ENCODE measurements around the gene HBS1L. TPM values are rescaled to one million over a fixed set of nuclear protein-coding genes. Genes with fewer than 3 reads are reported as not detected.

HBS1L gene
- total and polyA plus RNA-seq, 10 of the 15 experiments (the other 5 are each of a cell fraction or from before 2014, with no cell fraction given) = 58.7 to 142 (median 78.8) TPM

DNA sequence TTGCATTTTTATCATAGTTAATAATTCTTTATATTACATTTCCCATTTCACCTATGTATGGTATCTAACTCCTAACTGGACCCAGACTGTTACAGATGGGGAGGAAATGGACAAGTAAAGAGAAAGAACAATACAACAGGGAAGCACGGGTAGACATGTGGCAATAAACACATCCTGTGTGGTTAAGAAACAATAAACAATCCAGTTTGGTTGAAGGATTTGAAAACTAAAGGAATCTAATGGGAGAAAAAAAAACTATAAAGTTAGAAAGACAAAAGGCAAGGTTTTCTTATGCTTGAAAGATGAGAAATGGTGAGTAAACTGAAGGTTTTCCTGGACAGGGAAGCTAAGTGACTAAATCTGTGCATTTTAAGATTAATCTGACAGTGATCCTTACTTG is 69.8 kb downstream of the HBS1L start (continued):
- TF ChIP-seq POLR2AphosphoS2 (IDR thresholded peaks at IDR 0.05; ENCODE audit: low read depth, low read length) = no peak
- TF ChIP-seq SPI1 (IDR thresholded peaks at IDR 0.05; ENCODE audit: borderline replicate concordance, insufficient read depth, low read depth, low read length) = no peak
- no peak for TF ChIP-seq SIN3A (IDR thresholded peaks at IDR 0.05; ENCODE audit: low read depth, low read length)
- no peak for TF ChIP-seq YBX1 (IDR thresholded peaks at IDR 0.05)
- TF ChIP-seq, protein P1, sequence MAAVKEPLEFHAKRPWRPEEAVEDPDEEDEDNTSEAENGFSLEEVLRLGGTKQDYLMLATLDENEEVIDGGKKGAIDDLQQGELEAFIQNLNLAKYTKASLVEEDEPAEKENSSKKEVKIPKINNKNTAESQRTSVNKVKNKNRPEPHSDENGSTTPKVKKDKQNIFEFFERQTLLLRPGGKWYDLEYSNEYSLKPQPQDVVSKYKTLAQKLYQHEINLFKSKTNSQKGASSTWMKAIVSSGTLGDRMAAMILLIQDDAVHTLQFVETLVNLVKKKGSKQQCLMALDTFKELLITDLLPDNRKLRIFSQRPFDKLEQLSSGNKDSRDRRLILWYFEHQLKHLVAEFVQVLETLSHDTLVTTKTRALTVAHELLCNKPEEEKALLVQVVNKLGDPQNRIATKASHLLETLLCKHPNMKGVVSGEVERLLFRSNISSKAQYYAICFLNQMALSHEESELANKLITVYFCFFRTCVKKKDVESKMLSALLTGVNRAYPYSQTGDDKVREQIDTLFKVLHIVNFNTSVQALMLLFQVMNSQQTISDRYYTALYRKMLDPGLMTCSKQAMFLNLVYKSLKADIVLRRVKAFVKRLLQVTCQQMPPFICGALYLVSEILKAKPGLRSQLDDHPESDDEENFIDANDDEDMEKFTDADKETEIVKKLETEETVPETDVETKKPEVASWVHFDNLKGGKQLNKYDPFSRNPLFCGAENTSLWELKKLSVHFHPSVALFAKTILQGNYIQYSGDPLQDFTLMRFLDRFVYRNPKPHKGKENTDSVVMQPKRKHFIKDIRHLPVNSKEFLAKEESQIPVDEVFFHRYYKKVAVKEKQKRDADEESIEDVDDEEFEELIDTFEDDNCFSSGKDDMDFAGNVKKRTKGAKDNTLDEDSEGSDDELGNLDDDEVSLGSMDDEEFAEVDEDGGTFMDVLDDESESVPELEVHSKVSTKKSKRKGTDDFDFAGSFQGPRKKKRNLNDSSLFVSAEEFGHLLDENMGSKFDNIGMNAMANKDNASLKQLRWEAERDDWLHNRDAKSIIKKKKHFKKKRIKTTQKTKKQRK (IDR thresholded peaks at IDR 0.05; ENCODE audit: low read depth, low read length) = no peak
- TF ChIP-seq, protein P2, sequence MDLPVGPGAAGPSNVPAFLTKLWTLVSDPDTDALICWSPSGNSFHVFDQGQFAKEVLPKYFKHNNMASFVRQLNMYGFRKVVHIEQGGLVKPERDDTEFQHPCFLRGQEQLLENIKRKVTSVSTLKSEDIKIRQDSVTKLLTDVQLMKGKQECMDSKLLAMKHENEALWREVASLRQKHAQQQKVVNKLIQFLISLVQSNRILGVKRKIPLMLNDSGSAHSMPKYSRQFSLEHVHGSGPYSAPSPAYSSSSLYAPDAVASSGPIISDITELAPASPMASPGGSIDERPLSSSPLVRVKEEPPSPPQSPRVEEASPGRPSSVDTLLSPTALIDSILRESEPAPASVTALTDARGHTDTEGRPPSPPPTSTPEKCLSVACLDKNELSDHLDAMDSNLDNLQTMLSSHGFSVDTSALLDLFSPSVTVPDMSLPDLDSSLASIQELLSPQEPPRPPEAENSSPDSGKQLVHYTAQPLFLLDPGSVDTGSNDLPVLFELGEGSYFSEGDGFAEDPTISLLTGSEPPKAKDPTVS (IDR thresholded peaks at IDR 0.05; ENCODE audit: low read depth, low read length) = no peak

DNA sequence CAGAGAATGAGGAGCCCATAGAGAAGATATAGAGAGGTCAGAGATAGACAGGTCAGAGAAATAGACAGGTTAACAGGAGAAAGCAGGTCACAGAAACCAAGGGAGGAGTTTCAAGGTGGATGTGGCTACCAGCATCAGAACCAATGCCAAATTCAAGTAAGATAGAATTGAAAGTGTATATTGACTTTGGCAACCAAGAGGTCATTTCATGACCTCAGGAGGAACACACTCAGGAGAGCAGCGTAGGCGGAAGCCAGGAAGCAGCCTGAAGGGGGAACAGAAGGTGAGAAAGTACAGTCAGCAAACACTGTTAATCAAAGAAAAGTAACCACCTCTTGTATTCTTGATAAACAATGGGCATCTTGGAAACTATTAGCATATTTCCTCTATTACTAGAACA is 70.8 kb downstream of the HBS1L start:
- BruUV-seq (replicated peaks) = no TSS peak
- POLR2A ChIA-PET = no interaction called here
- no peak overlapping the region for H3K4me2 ChIP-seq (ENCODE audit: control insufficient read depth, insufficient read depth)

More for the DNA sequence above, 70.8 kb downstream of the HBS1L start:
- no peaks in the 10 kb centered on the region for H3K79me2 ChIP-seq (ENCODE audit: control insufficient read depth, insufficient read depth, low read length)
- DNase-seq (ENCODE audit: low read depth, low spot score) = no peak
- TF ChIP-seq SP1 (IDR thresholded peaks at IDR 0.05; ENCODE audit: low read depth, low read length) (no peak), SMARCA5 (IDR thresholded peaks at IDR 0.05) (no peak), POU2F2 (IDR thresholded peaks at IDR 0.05; ENCODE audit: borderline replicate concordance, low read depth, low read length) (no peak)
- ChIA-PET SMC1A (ENCODE audit: uncharacterized antibody, unreplicated experiment) (no interaction called here), RAD21 (ENCODE audit: unreplicated experiment) (no interaction called here), CTCF (interaction anchor here (1.3 kb wide), 1 partner anchor 12 kb away, joined by 3 read pairs; no protein-coding TSS in a partner anchor)
- H3K9me3 ChIP-seq (replicated peaks; ENCODE audit: control insufficient read depth, insufficient read depth, low read length) = no peaks in the 10 kb centered on the region
- no peak overlapping the region for H2AFZ ChIP-seq (ENCODE audit: control insufficient read depth, low read depth, low read length)
- in situ Hi-C loops (cut with MboI) (loop anchor here (25.0 kb wide), 1 partner anchor 453 kb away; no protein-coding TSS in a partner anchor), intact Hi-C loops (cut with micrococcal nuclease; ENCODE audit: unreplicated experiment) (no loop called here)
- no peaks in the 10 kb centered on the region for H3K27me3 ChIP-seq (replicated peaks in 1 of 2; ENCODE audit: control insufficient read depth in 2 of 2, insufficient read depth in 2 of 2, low read length in 1 of 2)
- H3K27ac ChIP-seq (ENCODE audit: control insufficient read depth, insufficient read depth) = no peak overlapping the region
- H3K4me3 ChIP-seq = no peak overlapping the region
- no peak for FAIRE-seq
- no peak for ATAC-seq
- no peak overlapping the region for H3K9ac ChIP-seq (ENCODE audit: control insufficient read depth, insufficient read depth, low read length)
- WGBS (ENCODE audit: insufficient coverage, insufficient replicate concordance, low lambda C conversion rate, missing lambda C conversion rate) = 93% methylated on average over 2 of the region's 2 CpGs
- H4K20me1 ChIP-seq (ENCODE audit: control insufficient read depth, insufficient read depth) = no peaks in the 10 kb centered on the region
- peaks cover 11% of the 10 kb centered on the region; the same call in 1 of the 2 replicates for H3K4me1 ChIP-seq (ENCODE audit: control insufficient read depth, insufficient read depth, low read length)
- H3K36me3 ChIP-seq (ENCODE audit: control insufficient read depth in 2 of 2, insufficient read depth in 2 of 2, low read length in 1 of 2) = peaks cover 2 to 11% of the 10 kb centered on the region in 2 experiments; a peak in 2 of 4 replicates

All from GM12878 (cell line).